GM12878 (cell line): ENCODE results near the gene KRTAP6-3. TPM values are rescaled to one million over a fixed set of nuclear protein-coding genes. Genes with fewer than 3 reads are reported as not detected.

Experiments
- ATAC-seq: fragments of 200-7000 bp; cut with Tn5 transposase; 3 replicates; pipeline ENCODE4 v1.9.1; 2020; ENCODE audit warnings: mild to moderate bottlenecking, moderate library complexity
- BruUV-seq: library from RNA; stranded (reverse); fragments of 400-500 nt; replicated peaks from 2 replicates; lab custom pipeline; 2021; lab: Mats Ljungman, UMichigan
- CTCF ChIA-PET: fragments of 300-600 bp; sonication (Branson Sonifier 250); formaldehyde crosslinking; extraction: SDS; loops from one replicate; lab custom pipeline; 2021; ENCODE audit warnings: inconsistent platforms; lab: Yijun Ruan, JAX
- POLR2A ChIA-PET: fragments of 350-600 bp; formaldehyde crosslinking; extraction: SDS; loops from one replicate; lab custom pipeline; 2021; ENCODE audit warnings: inconsistent platforms; lab: Charles Lee
- RAD21 ChIA-PET: fragments of 300-600 bp; sonication (Branson Sonifier 250); formaldehyde crosslinking; loops from one replicate; lab custom pipeline; 2023; ENCODE audit warnings: antibody characterized with exemption; ENCODE audit not compliant: unreplicated experiment; lab: Charles Lee
- SMC1A ChIA-PET: fragments of 300-600 bp; sonication (Branson Sonifier 250); formaldehyde crosslinking; loops from one replicate; lab custom pipeline; 2023; ENCODE audit not compliant: unreplicated experiment, uncharacterized antibody; lab: Charles Lee
- DNase-seq: peaks from one replicate; pipeline ENCODE4 v3.0.0-alpha.2; 2011; ENCODE audit warnings: low read depth, low spot score
- FAIRE-seq: peaks from 3 replicates; lab custom pipeline; 2011; peaks lifted over from hg19 to GRCh38; lab: Jason Lieb, UNC
- H2AFZ ChIP-seq: 2 replicates; pipeline ENCODE4 v1.6.0; 2011; ENCODE audit warnings: low read depth, low read length, control low read depth; ENCODE audit not compliant: control insufficient read depth
- H3K27ac ChIP-seq: 2 replicates; pipeline ENCODE4 v1.5.1; 2011; ENCODE audit warnings: control low read depth; ENCODE audit not compliant: control insufficient read depth, insufficient read depth
- H3K27me3 ChIP-seq, 2 experiments: replicated peaks in 1 of 2; 2 replicates each; pipeline versions ENCODE4 v1.6.0 to v1.6.1; 2011; ENCODE audit warnings: low read length in 1 of 2; ENCODE audit not compliant: control insufficient read depth in 2 of 2, insufficient read depth in 2 of 2
- H3K36me3 ChIP-seq, 2 experiments: 2 replicates each; pipeline ENCODE4 v1.5.1; 2011; ENCODE audit warnings: low read length in 1 of 2; ENCODE audit not compliant: control insufficient read depth in 2 of 2, insufficient read depth in 2 of 2
- H3K4me1 ChIP-seq: 2 replicates; pipeline ENCODE4 v1.6.1; 2011; ENCODE audit warnings: mild to moderate bottlenecking, low read length, moderate library complexity, mixed read lengths; ENCODE audit not compliant: control insufficient read depth, insufficient read depth
- H3K4me2 ChIP-seq: 2 replicates; pipeline ENCODE4 v1.6.0; 2011; ENCODE audit warnings: control low read depth; ENCODE audit not compliant: control insufficient read depth, insufficient read depth
- H3K4me3 ChIP-seq: fragments of 200-600 bp; sonication (generic); 2 replicates; pipeline ENCODE4 v1.5.1; 2016
- H3K79me2 ChIP-seq: 2 replicates; pipeline ENCODE4 v1.6.0; 2011; ENCODE audit warnings: low read length; ENCODE audit not compliant: control insufficient read depth, insufficient read depth
- H3K9ac ChIP-seq: 2 replicates; pipeline ENCODE4 v1.8.0; 2011; ENCODE audit warnings: low read length, control low read depth, mixed read lengths; ENCODE audit not compliant: control insufficient read depth, insufficient read depth
- H3K9me3 ChIP-seq: replicated peaks from 3 replicates; pipeline ENCODE4 v1.5.1; 2011; ENCODE audit warnings: mild to moderate bottlenecking, low read length; ENCODE audit not compliant: control insufficient read depth, insufficient read depth
- H4K20me1 ChIP-seq: 2 replicates; pipeline ENCODE4 v1.6.0; 2011; ENCODE audit not compliant: control insufficient read depth, insufficient read depth
- BRCA1 ChIP-seq: IDR thresholded peaks from 2 replicates; pipeline ENCODE4 v1.6.1; 2011; ENCODE audit warnings: low read depth, low read length, improper control_type of control experiment
- CBX5 ChIP-seq: sonication (generic); IDR thresholded peaks from 2 replicates; pipeline ENCODE4 v1.6.1; 2016; ENCODE audit warnings: low read depth, moderate library complexity, mild to moderate bottlenecking, inconsistent platforms
- CHD4 ChIP-seq: fragments of 200-600 bp; sonication (generic); IDR thresholded peaks from 2 replicates; pipeline ENCODE4 v1.6.1; 2016; ENCODE audit warnings: mild to moderate bottlenecking
- HSF1 ChIP-seq: fragments of 150-350 bp; IDR thresholded peaks from 2 replicates; pipeline ENCODE4 v1.6.1; 2014; ENCODE audit warnings: mild to moderate bottlenecking, low read depth, low read length
- POLR2A ChIP-seq: IDR thresholded peaks from 2 replicates; pipeline ENCODE4 v1.6.1; 2011; ENCODE audit warnings: low read depth, mild to moderate bottlenecking, low read length
- POLR2AphosphoS2 ChIP-seq: IDR thresholded peaks from 2 replicates; pipeline ENCODE4 v1.6.1; 2011; ENCODE audit warnings: low read depth, mild to moderate bottlenecking, low read length, improper control_type of control experiment, moderate library complexity
- POLR2AphosphoS5 ChIP-seq: IDR thresholded peaks from 2 replicates; pipeline ENCODE4 v1.6.1; 2011; ENCODE audit warnings: mild to moderate bottlenecking, low read length, inconsistent platforms
- PRDM15 ChIP-seq: fragments of 450-650 bp; formaldehyde crosslinking; IDR thresholded peaks from 2 replicates; pipeline ENCODE4 v1.4.0; 2020; ENCODE audit warnings: mild to moderate bottlenecking, moderate library complexity
- RAD21 ChIP-seq: IDR thresholded peaks from 2 replicates; pipeline ENCODE4 v1.6.1; 2011; ENCODE audit warnings: mild to moderate bottlenecking, low read depth, low read length, moderate library complexity; ENCODE audit not compliant: insufficient read depth
- SREBF1 ChIP-seq: IDR thresholded peaks from 2 replicates; pipeline ENCODE4 v1.6.1; 2012; ENCODE audit warnings: mild to moderate bottlenecking, low read length
- TCF7 ChIP-seq: IDR thresholded peaks from 2 replicates; pipeline ENCODE4 v1.6.1; 2014; ENCODE audit warnings: antibody characterized with exemption, borderline replicate concordance
- ZBTB11 ChIP-seq: fragments of 450-650 bp; formaldehyde crosslinking; IDR thresholded peaks from 2 replicates; pipeline ENCODE4 v1.5.0; 2022; ENCODE audit warnings: mild to moderate bottlenecking, missing genetic modification characterization
- ZBTB40 ChIP-seq: fragments of 450-650 bp; IDR thresholded peaks from 2 replicates; pipeline ENCODE4 v1.6.1; 2016; ENCODE audit warnings: mild to moderate bottlenecking, moderate library complexity, borderline replicate concordance
- WGBS: methylation state at CpG from one replicate; pipeline ENCODE4 v1.1.6; 2016; ENCODE audit warnings: low lambda C conversion rate; ENCODE audit not compliant: insufficient replicate concordance, insufficient coverage; ENCODE audit errors: missing lambda C conversion rate; 5-methylcytosine and 5-hydroxymethylcytosine counted together
- in situ Hi-C: fragments of 300-500 bp; cut with MboI; formaldehyde crosslinking; loops from 9 replicates; pipeline ENCODE4 v1.14.3; 2018; ENCODE audit warnings: mixed read lengths
- intact Hi-C: fragments of 100-400 bp; cut with micrococcal nuclease; formaldehyde crosslinking; loops from one replicate; pipeline ENCODE4 v1.14.2; 2022; ENCODE audit not compliant: unreplicated experiment
- polyA plus RNA-seq, 11 experiments: library from polyadenylated mRNA; depleted of rRNA in 4 of 11; unstranded in 6 of 11; stranded (reverse) in 5 of 11; fragments of >200 nt; fragmentation: Nextera tagmentation in 4 of 11; fragmentation: Illumina TruSeq in 1 of 11; extraction: Ambion mirVana in 4 of 11; extraction: Trizol in 1 of 11; gene quantifications; 1 replicate in 1 of 11; 2 replicates in 10 of 11; pipeline versions ENCODE4 v1.2.1 to v1.2.3, GENCODE V29; 2011 to 2016; ENCODE audit warnings: inconsistent platforms in 2 of 11, missing spikeins in 2 of 11, low read depth in 1 of 11
- total RNA-seq, 4 experiments: library from RNA; depleted of rRNA in 3 of 4; stranded (reverse); fragments of >200 nt in 3 of 4; fragmentation: Illumina TruSeq in 1 of 4; extraction: Trizol in 1 of 4; gene quantifications; 2 replicates each; pipeline versions ENCODE4 v1.2.1 to v1.2.3, GENCODE V29; 2013 to 2021

KRTAP6-3 gene
- total and polyA plus RNA-seq, 10 of the 15 experiments (the other 5 are each of a cell fraction or from before 2014, with no cell fraction given): not detected

GRCh38 chr21:30579346-30579745, 12.9 kb upstream of the KRTAP6-3 start:
- Histone ChIP-seq H3K27me3 (no peaks in the 10 kb centered on the region), H3K36me3 (no peaks in the 10 kb centered on the region), H3K27ac (no peak overlapping the region), H3K79me2 (no peaks in the 10 kb centered on the region), H3K4me2 (no peak overlapping the region), H3K9ac (no peak overlapping the region), H2AFZ (no peak overlapping the region), H3K4me3 (no peak overlapping the region), H3K9me3 (no peaks in the 10 kb centered on the region), H4K20me1 (no peaks in the 10 kb centered on the region), H3K4me1 (no peaks in the 10 kb centered on the region)
- ChIA-PET RAD21 (no interaction called here), CTCF (no interaction called here), SMC1A (no interaction called here), POLR2A (no interaction called here)
- in situ Hi-C loops: no loop called here
- no TSS peak for BruUV-seq
- intact Hi-C loops: no loop called here
- no peak for DNase-seq
- ATAC-seq: no peak
- no peak for FAIRE-seq
- 0% methylated on average over 1 of the region's 1 CpG for WGBS
- TF ChIP-seq ZBTB11 (no peak), CHD4 (no peak), POLR2AphosphoS2 (no peak), HSF1 (no peak), TCF7 (no peak), CBX5 (no peak), SREBF1 (no peak), PRDM15 (CRISPR knock-in tag) (no peak), RAD21 (no peak), POLR2AphosphoS5 (no peak), ZBTB40 (no peak), BRCA1 (no peak), POLR2A (no peak)
